K562 (cell line): ENCODE measurements around the gene IGFBPL1. TPM values are rescaled to one million over a fixed set of nuclear protein-coding genes. Genes with fewer than 3 reads are reported as not detected.

Experiments used
- CBFA2T3 ChIP-seq: fragments of 450-650 bp; IDR thresholded peaks from 2 replicates; pipeline ENCODE4 v1.6.1; 2017
- CREBBP ChIP-seq: IDR thresholded peaks from one replicate; pipeline ENCODE4 v1.6.1; 2012; ENCODE audit warnings: low read depth, mild to moderate bottlenecking, control low read depth, inconsistent platforms, low read length
- CSDE1 ChIP-seq, 2 experiments: fragments of 450-650 bp; IDR thresholded peaks; 2 replicates each; pipeline ENCODE4 v1.6.1; 2016; ENCODE audit warnings: mild to moderate bottlenecking in 1 of 2
- CTBP1 ChIP-seq: fragments of 450-650 bp; IDR thresholded peaks from 2 replicates; pipeline ENCODE4 v1.6.1; 2016; ENCODE audit warnings: borderline replicate concordance
- EP400 ChIP-seq: fragments of 450-650 bp; IDR thresholded peaks from 2 replicates; pipeline ENCODE4 v1.6.1; 2017; ENCODE audit warnings: antibody characterized with exemption, mild to moderate bottlenecking, moderate library complexity
- KDM1A ChIP-seq, 2 experiments: fragments of 450-650 bp; IDR thresholded peaks; 2 replicates each; pipeline ENCODE4 v1.6.1; 2016; ENCODE audit warnings: mild to moderate bottlenecking in 2 of 2
- KLF13 ChIP-seq: fragments of 450-650 bp; IDR thresholded peaks from 2 replicates; pipeline ENCODE4 v1.6.1; 2016; ENCODE audit warnings: missing genetic modification characterization, low read depth, mild to moderate bottlenecking, missing compliant biosample characterization, moderate library complexity, borderline replicate concordance
- KLF16 ChIP-seq: IDR thresholded peaks from 2 replicates; pipeline ENCODE4 v1.6.1; 2016; ENCODE audit warnings: antibody characterized with exemption
- MAFG ChIP-seq: fragments of 450-650 bp; conservative IDR thresholded peaks from 2 replicates; pipeline ENCODE4 v1.6.1; 2016; ENCODE audit warnings: missing genetic modification characterization, missing compliant biosample characterization
- MTA1 ChIP-seq: fragments of 450-650 bp; IDR thresholded peaks from 2 replicates; pipeline ENCODE4 v1.6.1; 2017; ENCODE audit warnings: borderline replicate concordance
- PTRF ChIP-seq: fragments of 450-650 bp; IDR thresholded peaks from 2 replicates; pipeline ENCODE4 v1.6.1; 2016; ENCODE audit warnings: mild to moderate bottlenecking, missing genetic modification characterization, missing compliant biosample characterization
- RBM22 ChIP-seq: fragments of 200-400 bp; formaldehyde crosslinking; IDR thresholded peaks from 2 replicates; pipeline ENCODE4 v1.6.1; 2018; ENCODE audit warnings: low read length, low read depth; ENCODE audit not compliant: poor library complexity, severe bottlenecking
- ZBED1 ChIP-seq: IDR thresholded peaks from 2 replicates; pipeline ENCODE4 v1.6.1; 2014
- ZC3H4 ChIP-seq: sonication (generic); formaldehyde crosslinking; IDR thresholded peaks from 2 replicates; pipeline ENCODE4 v1.9.0; 2021; ENCODE audit warnings: missing genetic modification reagents, borderline replicate concordance
- ZFP36 ChIP-seq: fragments of 150-350 bp; IDR thresholded peaks from 2 replicates; pipeline ENCODE4 v1.6.1; 2018; ENCODE audit warnings: low read length, low read depth; ENCODE audit not compliant: partially characterized antibody
- ZNF76 ChIP-seq: fragments of 250-450 bp; sonication (Bioruptor Pico); IDR thresholded peaks from 2 replicates; pipeline ENCODE4 v1.4.0; 2020; ENCODE audit warnings: mild to moderate bottlenecking, moderate library complexity, borderline replicate concordance
- polyA plus RNA-seq, 8 experiments: library from polyadenylated mRNA; depleted of rRNA in 4 of 8; stranded (reverse) in 5 of 8; unstranded in 3 of 8; fragments of >200 nt; fragmentation: Nextera tagmentation in 2 of 8; fragmentation: Illumina TruSeq in 1 of 8; extraction: Ambion mirVana in 2 of 8; extraction: Trizol in 1 of 8; gene quantifications; 2 replicates each; pipeline versions ENCODE4 v1.2.1 to v1.2.3, GENCODE V29; 2011 to 2014; ENCODE audit warnings: inconsistent platforms in 1 of 8, missing spikeins in 1 of 8
- total RNA-seq, 7 experiments: library from RNA; depleted of rRNA in 6 of 7; stranded (reverse); fragments of >200 nt in 6 of 7; fragmentation: Illumina TruSeq in 2 of 7; extraction: Trizol in 2 of 7; gene quantifications; 2 replicates each; pipeline versions ENCODE4 v1.2.1 to v1.2.3, GENCODE V29; 2011 to 2021; ENCODE audit warnings: low replicate concordance in 1 of 7
- TF ChIP-seq, protein P1 (sequence below): fragments of 250-450 bp; sonication (Bioruptor Pico); IDR thresholded peaks from 2 replicates; pipeline ENCODE4 v1.5.0; 2021
- TF ChIP-seq, protein P2 (sequence below): fragments of 450-650 bp; formaldehyde crosslinking; IDR thresholded peaks from 2 replicates; pipeline ENCODE4 v1.4.0; 2020; ENCODE audit warnings: mild to moderate bottlenecking, mixed read lengths
- TF ChIP-seq, protein P3 (sequence below), 2 experiments: fragments of 250-450 bp in 1 of 2; fragments of 450-650 bp in 1 of 2; sonication (Bioruptor Pico) in 1 of 2; IDR thresholded peaks; 2 replicates each; pipeline versions ENCODE4 v1.6.1 to v1.8.0; 2016 to 2021; ENCODE audit warnings: mild to moderate bottlenecking in 2 of 2, moderate library complexity in 2 of 2, missing compliant biosample characterization in 1 of 2, missing genetic modification characterization in 1 of 2
- TF ChIP-seq, protein P4 (sequence below): fragments of 450-650 bp; IDR thresholded peaks from 2 replicates; pipeline ENCODE4 v1.6.1; 2018; ENCODE audit not compliant: partially characterized antibody

The IGFBPL1 gene
- total and polyA plus RNA-seq, 9 of the 15 experiments (the other 6 are each of a cell fraction or from before 2014, with no cell fraction given) = not detected

DNA sequence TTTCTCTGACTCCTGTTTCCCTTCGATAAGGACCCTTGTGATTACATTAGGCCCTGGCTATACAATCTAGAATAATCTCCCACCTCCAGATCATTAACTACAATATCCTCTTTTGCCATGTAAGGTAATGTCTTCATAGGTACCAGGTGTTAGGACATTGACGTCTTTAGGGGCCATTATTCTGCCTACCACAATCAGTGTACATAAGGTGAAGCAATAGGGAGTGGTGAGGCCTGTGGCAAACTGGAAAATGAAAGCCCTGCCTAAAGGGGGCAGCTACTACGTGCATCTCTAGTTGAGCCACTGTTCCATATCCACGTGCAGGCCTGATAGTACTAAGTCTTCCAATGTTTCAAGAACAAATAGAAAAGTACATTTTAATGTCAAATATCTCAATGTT lies 36.5 kb downstream of the IGFBPL1 start (continued):
- 0 out of 2 replicates have a peak, but pooled peaks have one; percentile 42 for TF ChIP-seq CBFA2T3
- TF ChIP-seq ZFP36 = peak; percentile 88
- no peak for TF ChIP-seq KLF13 (tag)
- no peak for TF ChIP-seq EP400
- TF ChIP-seq RBM22 = no peak
- peak in 1 of 2 experiments; percentile 62; a peak in 2 of 4 replicates for TF ChIP-seq KDM1A (IDR thresholded peaks at IDR 0.05)
- TF ChIP-seq, protein P1, sequence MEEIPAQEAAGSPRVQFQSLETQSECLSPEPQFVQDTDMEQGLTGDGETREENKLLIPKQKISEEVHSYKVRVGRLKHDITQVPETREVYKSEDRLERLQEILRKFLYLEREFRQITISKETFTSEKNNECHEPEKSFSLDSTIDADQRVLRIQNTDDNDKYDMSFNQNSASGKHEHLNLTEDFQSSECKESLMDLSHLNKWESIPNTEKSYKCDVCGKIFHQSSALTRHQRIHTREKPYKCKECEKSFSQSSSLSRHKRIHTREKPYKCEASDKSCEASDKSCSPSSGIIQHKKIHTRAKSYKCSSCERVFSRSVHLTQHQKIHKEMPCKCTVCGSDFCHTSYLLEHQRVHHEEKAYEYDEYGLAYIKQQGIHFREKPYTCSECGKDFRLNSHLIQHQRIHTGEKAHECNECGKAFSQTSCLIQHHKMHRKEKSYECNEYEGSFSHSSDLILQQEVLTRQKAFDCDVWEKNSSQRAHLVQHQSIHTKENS (CRISPR knock-in tag) = no peak
- TF ChIP-seq CREBBP = no peak
- TF ChIP-seq, protein P2, sequence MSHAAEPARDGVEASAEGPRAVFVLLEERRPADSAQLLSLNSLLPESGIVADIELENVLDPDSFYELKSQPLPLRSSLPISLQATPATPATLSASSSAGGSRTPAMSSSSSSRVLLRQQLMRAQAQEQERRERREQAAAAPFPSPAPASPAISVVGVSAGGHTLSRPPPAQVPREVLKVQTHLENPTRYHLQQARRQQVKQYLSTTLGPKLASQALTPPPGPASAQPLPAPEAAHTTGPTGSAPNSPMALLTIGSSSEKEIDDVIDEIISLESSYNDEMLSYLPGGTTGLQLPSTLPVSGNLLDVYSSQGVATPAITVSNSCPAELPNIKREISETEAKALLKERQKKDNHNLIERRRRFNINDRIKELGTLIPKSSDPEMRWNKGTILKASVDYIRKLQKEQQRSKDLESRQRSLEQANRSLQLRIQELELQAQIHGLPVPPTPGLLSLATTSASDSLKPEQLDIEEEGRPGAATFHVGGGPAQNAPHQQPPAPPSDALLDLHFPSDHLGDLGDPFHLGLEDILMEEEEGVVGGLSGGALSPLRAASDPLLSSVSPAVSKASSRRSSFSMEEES (CRISPR knock-in tag) = peak; percentile 48; the same call in 1 of the 2 replicates
- no peak for TF ChIP-seq MAFG (tag)
- TF ChIP-seq, protein P3, sequence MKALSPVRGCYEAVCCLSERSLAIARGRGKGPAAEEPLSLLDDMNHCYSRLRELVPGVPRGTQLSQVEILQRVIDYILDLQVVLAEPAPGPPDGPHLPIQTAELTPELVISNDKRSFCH (CRISPR knock-in tag; IDR thresholded peaks at IDR 0.05) = no peak
- TF ChIP-seq, protein P3 (tag; IDR thresholded peaks at IDR 0.05) = 0 out of 2 replicates have a peak, but pooled peaks have one; percentile 46
- no peak for TF ChIP-seq PTRF (tag)
- no peak for TF ChIP-seq CSDE1 (IDR thresholded peaks at IDR 0.05)
- no peak for TF ChIP-seq ZC3H4 (CRISPR knock-in tag)
- TF ChIP-seq, protein P4, sequence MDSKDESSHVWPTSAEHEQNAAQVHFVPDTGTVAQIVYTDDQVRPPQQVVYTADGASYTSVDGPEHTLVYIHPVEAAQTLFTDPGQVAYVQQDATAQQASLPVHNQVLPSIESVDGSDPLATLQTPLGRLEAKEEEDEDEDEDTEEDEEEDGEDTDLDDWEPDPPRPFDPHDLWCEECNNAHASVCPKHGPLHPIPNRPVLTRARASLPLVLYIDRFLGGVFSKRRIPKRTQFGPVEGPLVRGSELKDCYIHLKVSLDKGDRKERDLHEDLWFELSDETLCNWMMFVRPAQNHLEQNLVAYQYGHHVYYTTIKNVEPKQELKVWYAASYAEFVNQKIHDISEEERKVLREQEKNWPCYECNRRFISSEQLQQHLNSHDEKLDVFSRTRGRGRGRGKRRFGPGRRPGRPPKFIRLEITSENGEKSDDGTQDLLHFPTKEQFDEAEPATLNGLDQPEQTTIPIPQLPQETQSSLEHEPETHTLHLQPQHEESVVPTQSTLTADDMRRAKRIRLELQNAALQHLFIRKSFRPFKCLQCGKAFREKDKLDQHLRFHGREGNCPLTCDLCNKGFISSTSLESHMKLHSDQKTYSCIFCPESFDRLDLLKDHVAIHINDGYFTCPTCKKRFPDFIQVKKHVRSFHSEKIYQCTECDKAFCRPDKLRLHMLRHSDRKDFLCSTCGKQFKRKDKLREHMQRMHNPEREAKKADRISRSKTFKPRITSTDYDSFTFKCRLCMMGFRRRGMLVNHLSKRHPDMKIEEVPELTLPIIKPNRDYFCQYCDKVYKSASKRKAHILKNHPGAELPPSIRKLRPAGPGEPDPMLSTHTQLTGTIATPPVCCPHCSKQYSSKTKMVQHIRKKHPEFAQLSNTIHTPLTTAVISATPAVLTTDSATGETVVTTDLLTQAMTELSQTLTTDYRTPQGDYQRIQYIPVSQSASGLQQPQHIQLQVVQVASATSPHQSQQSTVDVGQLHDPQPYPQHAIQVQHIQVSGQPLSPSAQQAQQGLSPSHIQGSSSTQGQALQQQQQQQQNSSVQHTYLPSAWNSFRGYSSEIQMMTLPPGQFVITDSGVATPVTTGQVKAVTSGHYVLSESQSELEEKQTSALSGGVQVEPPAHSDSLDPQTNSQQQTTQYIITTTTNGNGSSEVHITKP = no peak
- TF ChIP-seq CTBP1 = no peak
- TF ChIP-seq MTA1 = no peak
- no peak for TF ChIP-seq ZBED1
- no peak for TF ChIP-seq KLF16
- TF ChIP-seq ZNF76 (CRISPR knock-in tag) = no peak
